Gastrocnemius medialis (tissue), 4 donors: ENCODE measurements around the gene SPIRE1.

Experiments
- CTCF ChIP-seq, 5 experiments: fragments of 450-650 bp in 3 of 5; fragments of 200-600 bp in 2 of 5; sonication (generic) in 2 of 5; IDR thresholded peaks in 4 of 5; conservative IDR thresholded peaks in 1 of 5; 1 replicate in 4 of 5; 2 replicates in 1 of 5; pipeline ENCODE4 v1.5.1; 2016 to 2019; ENCODE audit warnings: antibody characterized with exemption in 5 of 5, mild to moderate bottlenecking in 3 of 5, moderate library complexity in 3 of 5
- POLR2A ChIP-seq, 2 donors: fragments of 450-650 bp; IDR thresholded peaks; one replicate each; pipeline ENCODE4 v1.6.1; 2017; ENCODE audit warnings: antibody characterized with exemption in 2 of 2, mild to moderate bottlenecking in 2 of 2, moderate library complexity in 2 of 2

DNA sequence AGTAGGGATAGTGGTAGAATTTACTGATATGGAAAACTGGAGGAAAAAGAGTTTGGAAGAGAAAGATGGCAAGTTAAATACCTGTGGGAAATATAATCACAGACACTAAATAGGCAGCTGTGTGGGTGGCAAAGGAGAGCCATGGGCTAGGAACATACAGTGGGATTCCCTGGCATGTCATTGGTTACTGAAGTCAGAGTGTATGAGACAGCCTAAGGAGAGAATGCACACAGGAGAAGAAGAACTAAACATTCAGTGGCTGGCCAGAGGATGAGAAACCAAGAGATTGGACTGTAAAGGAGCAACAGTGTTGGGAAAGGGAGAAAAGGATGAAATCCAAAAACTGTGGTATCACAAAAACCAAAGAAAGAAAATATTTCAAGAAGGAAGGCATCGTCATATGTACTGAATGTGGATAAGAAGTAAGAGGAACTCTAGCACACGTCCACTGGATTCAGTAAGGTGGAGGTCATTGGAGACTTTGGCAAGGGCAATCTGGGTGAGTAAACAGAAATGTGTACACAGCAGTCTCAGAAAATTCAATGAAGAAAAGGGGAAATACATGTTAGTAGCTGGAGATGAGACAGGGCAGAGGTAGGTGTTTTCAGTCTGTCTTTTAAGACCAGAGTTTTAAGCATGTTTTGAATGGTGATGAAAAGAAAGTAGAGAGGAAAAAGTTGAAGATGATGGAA, 83.3 kb downstream of the SPIRE1 start:
- TF ChIP-seq CTCF (IDR thresholded peaks at IDR 0.05 in 4 of 5, conservative IDR thresholded peaks at IDR 0.05 in 1 of 5) (no peak), POLR2A (IDR thresholded peaks at IDR 0.05) (no peak)
